C4-2B (cell line): ENCODE measurements around the gene RABGGTA.

ENCODE experiments used
- CTCF ChIP-seq: fragments of 450-650 bp; conservative IDR thresholded peaks from 2 replicates; pipeline ENCODE4 v1.5.1; 2017; ENCODE audit warnings: mild to moderate bottlenecking
- ZFX ChIP-seq: fragments of 450-650 bp; IDR thresholded peaks from 2 replicates; pipeline ENCODE4 v1.6.1; 2017

GRCh38 chr14:24299255-24300191 is 28.1 kb upstream of the RABGGTA start, which contains the start of the genes DHRS1 and NOP9:
- no peak for TF ChIP-seq CTCF
- TF ChIP-seq ZFX, result peak; percentile 61; the same call in 1 of the 2 replicates
